Measurements from ENCODE around the gene ANKRD23.

GRCh38 chr2:96876269-96877041 lies 32.6 kb upstream of the ANKRD23 start:
- TF ChIP-seq CTCF (conservative IDR thresholded peaks at IDR 0.05 in 1 of 2, IDR thresholded peaks at IDR 0.05 in 1 of 2; ENCODE audit: low read depth in 1 of 2, low read length in 2 of 2) (no peak), EZH2 (IDR thresholded peaks at IDR 0.05; ENCODE audit: low read length, missing control alignments) (no peak)
